ENCODE measurements around the gene SLC39A11.
A peak's percentile ranks its signal among the peaks of the same experiment; 100 is the strongest.

SLC39A11 gene

DNA sequence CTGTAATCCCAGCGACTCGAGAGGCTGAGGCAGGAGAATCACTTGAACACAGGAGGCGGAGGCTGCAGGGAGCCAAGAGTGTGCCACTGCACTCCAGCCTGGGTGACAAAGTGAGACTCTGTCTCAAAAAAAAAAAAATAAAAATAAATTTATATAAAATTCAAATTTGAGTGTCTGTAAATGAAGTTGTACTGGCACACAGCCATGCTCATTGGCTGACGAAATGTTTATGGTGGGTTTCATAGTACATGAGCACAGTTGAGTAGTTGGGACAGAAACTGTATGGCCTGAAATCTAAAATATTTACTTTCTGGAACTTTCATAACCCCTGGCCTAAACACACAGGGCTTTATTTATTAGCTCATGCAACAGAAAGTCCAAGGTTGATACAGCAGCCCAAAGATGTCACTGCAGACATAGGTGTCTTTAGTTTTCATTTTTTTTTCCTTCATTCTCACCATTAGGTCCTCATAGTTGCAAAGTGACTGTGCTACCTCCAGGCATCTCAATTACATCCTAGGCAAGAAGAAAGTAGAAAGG lies 355.3 kb downstream of the SLC39A11 start:
- no peak for DNase-seq

DNA sequence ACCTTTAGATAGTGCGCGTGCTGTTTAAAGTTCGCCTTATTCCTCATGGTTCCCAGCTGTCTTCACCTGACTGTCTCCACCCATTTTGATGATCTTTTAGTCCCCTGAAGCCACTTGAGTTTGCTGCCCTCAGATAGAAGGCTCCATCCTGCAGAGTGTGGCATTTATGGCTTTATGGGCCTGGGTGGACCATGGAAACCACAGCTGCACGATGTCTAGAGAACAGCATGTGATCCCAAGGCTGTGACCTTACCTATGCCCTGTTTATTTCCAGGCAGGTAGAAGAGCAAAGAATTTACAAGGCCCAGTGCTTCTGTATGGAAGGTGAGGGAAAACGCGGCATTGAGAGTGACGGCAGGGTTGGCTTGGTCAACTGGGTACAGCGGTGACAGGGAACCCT lies 356.9 kb downstream of the SLC39A11 start:
- no peak for DNase-seq

DNA sequence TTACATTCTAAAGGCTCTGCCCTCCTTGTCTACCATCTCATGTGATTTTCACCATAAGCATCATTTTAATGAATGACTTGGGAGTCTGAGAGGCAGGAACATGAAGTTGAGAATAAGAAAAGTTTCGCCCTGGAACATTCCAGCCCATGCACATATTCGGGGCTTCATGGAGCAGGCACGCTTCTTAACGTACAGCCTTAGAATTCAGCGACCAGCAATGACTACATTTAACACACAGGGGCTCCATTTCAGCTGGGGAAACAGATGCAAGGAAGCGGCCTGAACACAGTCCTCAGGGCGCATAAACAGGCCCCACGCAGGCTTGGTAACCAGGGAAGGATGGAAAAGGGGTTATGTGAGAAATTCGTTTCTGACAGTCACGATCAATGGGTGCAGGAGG lies 357.4 kb downstream of the SLC39A11 start:
- DNase-seq, result no peak

DNA sequence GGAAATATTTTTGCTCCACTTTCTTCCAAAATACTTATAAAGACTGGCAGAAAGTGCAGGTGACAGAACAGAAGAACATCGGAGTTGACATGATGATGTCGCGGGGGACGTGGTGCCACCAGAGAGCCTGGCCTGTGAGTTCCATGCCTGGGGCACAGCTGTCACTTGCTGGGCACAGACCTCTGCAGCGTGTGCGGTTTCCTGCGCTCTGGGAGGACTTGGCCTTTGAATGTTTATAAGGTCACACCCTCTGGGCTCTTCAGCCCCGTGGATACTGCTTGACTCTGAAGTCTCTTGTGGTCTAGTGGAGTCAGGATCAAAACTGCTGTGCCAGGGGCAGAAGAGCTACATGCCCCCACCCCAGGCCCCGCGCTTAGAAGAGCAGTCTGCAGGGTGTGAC lies 357.9 kb downstream of the SLC39A11 start:
- no peak for DNase-seq

DNA sequence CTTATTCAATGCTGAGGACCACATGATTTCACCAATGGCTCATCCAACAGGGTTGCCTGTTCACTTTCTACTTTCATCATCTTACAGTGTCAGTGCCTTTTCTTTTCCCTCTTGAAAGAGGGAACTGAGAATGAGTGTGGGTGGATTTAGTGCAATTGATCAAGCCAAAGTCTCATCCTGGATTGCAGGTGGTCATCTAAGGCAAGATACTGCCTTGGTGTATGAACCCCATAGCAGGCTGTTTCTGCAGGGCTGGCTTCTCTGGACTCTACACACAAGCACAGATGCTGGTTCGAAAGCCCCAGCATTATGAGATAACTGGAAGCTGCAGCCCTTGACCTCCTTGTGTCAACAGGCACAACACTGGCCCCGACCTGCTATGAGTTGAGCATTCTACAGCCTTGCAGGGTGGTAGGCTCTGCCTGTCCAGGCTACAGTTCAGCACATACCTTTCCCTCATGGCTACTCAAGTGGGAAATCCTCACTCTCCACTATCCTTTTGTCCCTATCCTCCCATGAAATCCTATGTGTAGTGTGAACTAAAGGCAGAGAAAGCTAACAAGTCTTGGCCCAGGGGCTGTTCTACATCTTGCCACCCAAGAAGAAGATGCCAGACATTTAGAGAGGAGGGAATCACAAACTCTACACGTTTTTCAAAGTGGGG lies 358.7 kb downstream of the SLC39A11 start:
- DNase-seq, result peak; percentile 43 to 57

DNA sequence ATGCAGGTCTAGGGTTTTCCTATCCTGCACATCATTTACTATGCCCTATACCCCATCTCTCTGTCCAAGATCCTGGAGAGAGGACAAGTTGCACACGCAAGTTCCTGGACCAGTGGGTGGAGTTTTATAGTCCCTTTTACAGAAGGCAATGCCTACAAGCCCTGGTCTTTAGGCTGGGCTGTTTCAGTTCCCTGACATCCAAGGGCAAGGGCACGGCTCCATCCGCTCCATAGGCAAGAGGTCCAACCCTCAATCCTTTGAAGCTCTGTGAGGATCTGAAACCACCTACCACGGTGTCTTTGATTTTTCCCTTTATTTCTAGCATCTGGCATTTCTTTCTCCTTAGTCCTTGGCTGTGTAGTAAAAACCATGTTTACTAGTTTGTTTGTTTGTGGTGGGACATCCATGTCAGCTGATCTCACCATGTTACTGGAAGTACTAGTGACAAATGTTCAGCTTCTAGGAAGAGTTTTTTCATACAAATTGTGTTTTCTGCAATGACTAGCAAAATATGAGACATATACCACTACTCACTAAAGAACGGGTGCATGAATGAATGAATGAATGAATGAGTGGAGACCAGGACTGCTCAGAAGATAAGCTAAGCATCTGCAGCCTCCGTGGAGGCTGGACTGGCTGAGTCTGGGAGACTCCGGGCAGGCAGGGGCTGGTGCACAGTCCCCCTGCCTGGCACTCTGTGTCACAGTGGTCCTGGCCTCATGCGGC lies 359.4 kb downstream of the SLC39A11 start:
- no peak for DNase-seq

DNA sequence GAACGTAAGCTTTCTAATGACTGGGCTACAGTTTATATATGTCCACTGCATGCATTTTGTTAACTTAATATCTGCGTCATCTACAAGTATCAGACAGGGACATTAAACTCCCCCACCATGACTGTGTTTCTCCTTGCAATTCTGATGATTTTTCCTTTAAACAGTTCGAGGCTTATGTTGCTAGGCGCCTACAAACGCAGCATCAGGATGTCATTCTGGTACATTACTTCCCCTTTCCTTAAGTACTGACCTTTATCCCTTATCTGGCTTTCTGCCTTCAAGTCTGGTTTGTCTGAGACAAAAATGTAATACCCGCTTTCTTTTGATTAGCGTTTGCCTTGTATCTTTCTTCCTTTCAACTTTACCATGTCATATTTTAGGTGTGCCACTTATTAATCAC lies 362.4 kb downstream of the SLC39A11 start:
- peak; percentile 33 to 64 for DNase-seq

DNA sequence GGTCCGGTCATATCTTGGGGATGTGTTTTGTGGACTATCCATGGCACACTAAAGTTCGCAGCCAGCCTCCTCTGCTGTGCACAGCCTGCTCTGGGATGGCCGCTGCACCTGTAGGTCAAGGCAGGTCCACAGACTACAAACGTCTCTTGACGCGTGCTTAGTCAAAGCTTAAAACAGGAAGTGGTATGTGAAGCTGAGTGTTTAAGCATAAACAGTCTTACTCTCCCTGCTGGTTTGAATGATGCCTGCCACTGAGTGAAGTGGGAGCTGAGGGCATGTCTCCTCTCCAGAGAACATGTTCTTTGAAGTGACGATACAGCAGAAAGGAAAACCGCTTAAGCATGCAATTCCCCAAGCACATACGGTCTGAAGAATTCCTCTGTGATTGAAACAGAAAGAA lies 365.6 kb downstream of the SLC39A11 start:
- DNase-seq, result no peak

DNA sequence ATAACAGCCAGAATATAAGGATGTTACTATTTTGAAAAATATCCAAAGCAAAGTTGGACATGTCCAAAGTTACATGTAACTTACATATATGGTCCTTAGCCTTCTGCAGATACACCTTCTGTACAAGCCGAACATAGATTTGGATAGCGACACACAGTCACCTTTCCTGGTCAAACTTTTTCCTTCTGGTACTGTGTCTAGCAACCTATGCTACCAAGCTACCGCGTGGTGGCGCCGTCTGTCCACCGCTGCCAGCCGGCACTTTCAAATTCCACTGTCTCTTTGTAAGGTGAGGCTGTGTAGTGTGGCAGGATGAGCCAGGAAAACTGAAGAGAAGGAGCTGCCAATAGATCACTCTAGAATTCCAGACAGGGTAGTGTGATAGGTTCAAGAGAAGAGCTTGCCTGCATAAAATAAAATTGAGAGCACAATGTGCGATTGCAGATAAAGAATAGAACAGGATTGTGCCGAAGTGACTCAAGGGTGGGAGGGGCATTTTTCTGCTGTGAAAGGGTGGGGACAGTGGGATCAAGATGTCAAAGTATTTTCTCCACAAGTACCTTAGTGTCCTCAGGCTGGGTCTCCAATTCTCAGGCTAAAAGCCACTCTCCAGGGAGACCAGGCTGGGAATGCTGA lies 366.9 kb downstream of the SLC39A11 start:
- peak in 1 of 2 donors; percentile 26 for DNase-seq

DNA sequence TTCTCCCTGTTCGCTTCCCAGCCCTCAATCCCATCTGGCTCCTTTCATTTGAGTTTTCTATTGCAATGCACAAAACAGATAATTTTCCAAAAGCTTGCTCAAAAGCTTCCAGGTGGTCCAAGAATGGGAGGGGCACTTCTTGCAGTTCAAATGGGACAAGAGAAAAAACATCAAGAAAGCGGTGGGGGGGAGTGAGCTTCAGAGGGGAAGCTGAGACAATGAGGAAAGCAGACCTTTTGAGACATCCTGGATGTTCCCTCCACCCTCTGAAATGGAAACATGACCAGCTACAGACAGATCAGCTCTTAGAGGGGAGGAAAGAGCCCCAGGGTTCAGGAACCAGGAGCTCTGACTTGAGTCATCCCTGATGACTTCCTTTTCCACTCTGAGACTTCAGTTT lies 368.2 kb downstream of the SLC39A11 start:
- no peak for DNase-seq

DNA sequence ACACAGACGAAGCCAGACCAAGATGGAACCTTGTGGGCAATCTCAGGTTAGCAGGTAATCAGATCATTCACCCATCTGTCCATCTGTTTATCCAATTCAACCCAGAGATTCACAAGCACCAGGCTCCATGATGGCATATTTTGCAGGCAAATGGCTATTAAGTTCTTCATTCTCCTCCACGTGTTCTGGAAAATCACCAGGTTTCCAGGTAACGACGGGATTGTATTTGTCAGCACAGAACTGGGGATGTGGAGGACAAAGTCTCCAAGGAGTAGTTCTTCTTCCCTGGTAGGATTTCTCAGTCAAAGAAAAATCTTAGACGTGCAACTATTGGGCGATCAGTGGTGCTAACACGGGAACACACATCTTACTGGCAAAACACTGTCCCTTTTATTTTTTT lies 368.8 kb downstream of the SLC39A11 start:
- DNase-seq, result no peak

DNA sequence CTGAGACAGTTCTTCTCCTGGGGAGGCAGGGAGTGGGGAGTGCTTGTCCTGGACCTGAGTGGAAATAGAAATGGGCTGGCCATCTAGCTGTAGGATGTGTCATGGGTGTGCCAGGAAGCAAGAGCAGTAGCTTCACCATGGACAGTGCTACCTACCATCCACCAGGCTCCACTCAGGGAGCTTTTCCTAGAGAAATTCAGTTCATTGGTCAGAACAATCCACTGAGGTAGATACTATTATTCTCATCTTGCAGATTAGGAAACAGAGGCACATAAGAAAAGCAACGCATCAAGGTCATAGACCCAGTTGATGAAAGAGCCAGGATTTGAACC lies 372.0 kb downstream of the SLC39A11 start:
- DNase-seq, result no peak

DNA sequence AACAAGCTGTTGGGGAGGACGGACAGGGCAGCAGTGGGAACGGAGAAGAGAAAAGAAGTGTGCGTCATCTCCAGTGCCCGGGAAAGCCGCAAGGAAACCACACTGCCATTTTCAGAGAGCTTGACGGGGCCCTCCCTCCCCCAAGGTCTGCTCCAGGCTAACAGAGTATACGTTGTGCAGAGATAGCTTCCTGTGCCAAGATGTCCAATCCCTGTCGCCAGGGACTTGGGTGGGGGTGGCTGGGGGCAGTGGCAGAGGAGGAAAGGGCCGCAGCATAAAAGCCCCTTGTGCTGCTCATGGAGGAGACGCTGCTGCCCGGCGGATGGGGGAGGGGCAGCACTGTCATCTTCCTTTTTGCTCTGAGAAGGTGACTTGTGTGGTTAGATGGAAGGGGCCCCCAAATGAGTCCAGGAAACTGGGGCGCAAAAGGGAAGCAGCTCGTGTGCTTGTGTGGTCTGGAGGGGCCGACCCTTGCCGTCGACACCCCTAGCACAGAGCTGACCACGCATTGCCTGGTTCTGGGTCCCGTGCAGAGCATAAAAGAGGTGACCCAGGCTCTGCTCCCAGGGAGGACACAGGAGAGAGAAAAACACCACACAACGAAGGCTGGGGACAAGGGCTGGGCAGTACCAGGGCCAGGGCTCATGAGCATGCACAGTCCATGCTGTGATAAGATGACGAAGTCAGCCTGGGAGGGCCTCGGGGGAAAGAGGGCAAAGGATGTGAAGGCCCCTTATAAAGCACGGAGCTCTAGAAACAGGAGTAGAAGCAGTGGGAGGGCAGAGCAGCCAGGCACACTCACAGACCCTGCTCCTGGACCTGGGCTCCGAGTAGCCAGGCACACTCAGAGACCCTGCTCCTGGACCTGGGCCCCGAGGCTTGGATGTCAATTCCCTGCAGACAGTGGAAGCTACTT lies 372.7 kb downstream of the SLC39A11 start:
- DNase-seq, result no peak

DNA sequence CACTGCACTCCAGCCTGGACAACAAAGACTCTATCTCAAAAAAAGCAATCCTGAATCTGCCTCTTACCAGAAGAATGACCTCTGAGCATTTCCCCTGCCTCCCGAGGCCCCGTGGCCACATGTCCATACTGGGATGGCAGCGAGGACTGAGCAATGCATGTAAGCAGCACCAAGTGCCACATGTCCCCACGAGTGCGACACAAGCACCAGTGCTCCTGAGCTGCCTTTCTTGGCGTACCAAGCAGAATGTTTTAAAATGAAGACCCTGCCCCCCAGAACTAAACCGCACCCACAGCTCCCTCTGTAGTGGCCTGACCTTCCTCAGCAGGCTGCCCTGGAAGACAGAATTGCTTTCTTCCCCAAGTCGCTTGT lies 373.3 kb downstream of the SLC39A11 start:
- no peak for DNase-seq

DNA sequence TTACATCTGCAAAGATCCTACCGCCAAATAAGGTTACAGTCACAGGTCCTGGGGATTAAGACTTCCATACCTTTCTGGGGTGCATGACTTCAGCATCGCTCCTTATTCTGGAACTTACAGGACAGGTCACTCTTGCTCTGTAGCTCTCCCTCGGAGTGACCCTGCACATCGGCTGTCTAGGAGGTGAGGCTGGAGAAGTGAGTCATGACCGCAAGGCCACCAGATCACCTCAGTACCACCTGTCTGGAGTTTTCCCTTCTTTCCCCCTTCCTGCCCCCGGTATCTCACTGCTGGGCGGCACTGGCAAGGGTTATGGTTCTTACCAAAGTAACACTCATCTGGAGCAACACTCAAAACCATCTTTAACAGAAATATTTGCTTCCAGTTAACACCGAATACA lies 374.8 kb downstream of the SLC39A11 start:
- no peak for DNase-seq

DNA sequence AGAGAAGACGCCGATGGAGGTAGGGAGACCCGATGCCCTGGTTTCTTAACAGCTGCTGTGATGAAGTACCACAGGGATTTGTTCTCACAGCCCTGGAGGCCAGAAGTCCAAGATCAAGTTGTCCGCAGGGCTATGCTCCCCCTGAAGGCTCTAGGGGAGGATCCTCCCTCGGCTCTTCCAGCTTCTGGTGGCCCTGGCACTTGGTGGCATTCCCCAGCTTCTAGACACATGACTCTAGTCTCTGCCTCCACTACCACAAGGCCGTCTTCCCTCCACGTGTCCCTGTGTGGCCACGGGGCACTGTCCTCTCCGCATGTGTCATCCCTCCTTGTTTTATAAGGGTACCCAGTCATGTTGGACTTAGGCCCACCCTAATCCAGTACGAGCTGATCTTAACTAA lies 375.2 kb downstream of the SLC39A11 start:
- no peak for DNase-seq

DNA sequence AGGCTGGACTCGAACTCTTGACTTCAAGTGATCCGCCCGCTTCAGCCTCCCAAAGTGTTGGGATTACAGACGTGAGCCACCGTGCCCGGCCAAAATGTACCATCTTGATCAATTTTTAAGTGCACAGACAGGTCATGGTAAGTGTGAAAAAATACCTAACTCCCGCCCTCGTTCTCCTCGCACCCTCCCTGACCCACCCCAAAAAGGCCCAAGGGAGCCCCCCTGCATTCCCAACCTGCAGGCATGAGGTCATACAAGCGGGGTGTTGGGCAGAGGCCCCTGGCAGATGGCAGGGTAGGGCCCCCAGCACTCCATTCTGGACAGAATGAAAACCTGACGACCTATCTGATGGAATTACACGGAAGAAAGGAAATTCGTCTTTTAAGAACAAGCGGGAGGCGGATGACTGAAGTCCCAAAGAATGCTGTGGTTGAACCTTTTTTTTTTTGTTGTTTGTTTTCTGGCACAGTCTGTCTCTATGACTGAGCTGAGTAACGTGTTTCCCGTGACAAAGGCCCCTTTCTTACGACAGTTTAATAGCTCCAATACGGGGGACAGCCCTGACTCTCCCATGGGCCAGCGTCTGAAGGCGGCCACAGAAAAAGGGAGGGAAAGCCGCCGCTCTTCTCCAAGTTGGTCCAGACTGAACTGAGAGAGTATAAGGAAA lies 376.4 kb downstream of the SLC39A11 start:
- DNase-seq, result no peak

DNA sequence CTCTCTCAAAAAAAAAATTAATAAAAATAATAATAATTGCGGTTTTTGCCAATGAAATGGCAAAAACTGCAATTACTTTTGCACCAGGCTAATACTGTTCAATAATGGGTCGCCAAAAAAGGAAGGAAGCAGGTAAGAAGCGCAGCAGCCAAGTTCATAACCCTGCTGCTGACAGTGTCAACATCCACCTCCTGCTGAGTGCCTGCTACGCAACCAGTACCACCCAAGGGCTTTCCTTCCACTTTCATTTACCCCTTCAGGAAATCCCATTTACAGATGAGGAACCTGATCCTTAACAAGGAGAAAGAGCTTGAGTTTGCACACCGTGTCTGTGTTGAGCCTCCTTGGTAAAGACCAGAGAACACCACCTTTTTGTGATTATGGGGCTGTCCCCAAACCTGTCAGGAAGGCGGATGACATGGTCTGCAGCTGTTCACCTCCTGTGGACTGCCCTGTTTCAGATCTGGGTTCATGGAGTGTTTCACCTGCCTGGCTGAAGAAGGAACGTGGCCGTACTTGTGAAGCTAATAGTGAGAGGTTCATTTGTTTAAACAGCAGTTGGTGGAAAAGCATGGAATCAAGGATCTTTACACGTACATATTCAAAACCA lies 378.0 kb downstream of the SLC39A11 start:
- no peak for DNase-seq

DNA sequence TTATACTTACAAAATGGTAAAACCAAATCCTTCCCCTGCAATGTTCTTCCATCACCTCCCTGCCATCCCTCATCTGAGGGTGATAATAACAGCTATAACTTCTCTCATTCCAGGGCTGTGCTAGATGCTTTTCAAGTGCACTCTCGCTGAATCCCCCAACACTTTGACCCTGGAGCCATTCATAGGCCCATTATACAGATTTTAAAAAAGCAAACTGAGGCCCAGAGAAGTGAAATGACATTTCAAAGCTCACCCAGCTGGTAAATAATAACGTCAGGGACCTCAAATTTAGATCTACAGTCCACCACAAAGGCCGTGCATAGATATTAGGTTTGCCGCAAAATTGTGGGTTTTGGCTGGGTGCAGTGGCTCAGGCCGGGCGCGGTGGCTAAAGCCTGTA lies 378.8 kb downstream of the SLC39A11 start:
- DNase-seq, result no peak

DNA sequence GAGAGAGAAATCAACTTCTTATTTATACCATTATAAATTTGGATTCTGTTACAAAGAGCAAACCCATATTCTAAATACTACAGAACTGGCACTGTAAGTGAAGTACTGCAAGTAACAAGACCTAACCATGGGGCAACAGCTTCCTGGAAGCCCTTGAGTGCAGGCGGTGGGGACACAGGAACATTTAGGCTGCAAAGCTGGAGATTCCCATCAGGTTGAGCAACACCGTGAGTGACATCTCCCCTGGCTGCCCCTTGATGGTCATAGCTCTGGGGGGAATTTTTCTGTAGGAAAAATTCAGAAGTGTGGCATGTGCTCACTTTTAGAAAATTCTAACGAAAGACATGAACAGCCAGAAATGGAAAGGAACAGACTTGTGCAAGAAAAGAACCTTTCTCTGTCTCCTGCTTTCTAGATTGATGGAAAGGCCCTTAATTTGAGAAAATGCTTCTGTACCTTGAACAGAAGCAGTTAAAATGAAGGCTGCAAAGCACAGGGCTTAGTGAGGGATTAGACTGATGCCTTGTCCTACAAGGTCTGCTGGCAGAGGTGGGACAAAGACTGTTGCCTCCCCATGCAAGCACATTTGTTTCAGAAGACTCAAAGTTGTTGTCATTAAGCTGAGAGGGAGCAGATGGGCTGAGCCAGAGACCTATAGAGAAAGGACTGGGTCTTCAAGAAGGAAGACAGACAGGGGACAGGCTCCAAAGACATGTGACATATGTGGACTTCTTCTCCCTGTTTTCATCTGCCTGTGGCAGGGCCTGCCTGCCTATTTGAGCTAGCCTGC lies 380.8 kb downstream of the SLC39A11 start:
- DNase-seq, result no peak

DNA sequence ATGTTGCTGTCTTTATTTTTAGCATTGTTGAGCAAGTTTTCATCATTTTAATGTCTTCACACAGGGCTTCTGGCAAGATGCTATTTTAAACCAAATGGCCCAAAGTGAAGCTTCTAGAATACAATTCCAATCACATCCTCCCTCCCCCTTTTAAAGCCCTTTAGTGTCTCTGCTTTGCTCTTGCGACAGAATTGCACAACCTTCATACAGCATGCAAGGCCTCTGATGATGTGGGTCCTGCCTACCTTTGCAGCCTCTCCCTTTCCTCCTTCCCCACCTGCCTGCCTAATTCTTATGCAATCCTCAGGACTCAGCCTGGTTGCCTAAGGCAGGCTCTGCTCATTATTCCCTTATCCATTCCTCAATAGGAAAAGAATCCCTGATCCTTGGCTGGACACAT lies 381.7 kb downstream of the SLC39A11 start:
- no peak for DNase-seq
